A673 (cell line): ENCODE data around the gene NSMCE3. TPM values are rescaled to one million over a fixed set of nuclear protein-coding genes. Genes with fewer than 3 reads are reported as not detected.

ENCODE experiments used
- BruUV-seq: library from RNA; stranded (reverse); fragments of 400-500 nt; replicated peaks from 2 replicates; lab custom pipeline; 2021; lab: Mats Ljungman, UMichigan
- CTCF ChIA-PET: fragments of 300-600 bp; sonication (Branson Sonifier 250); formaldehyde crosslinking; loops from one replicate; lab custom pipeline; 2022; ENCODE audit warnings: antibody characterized with exemption; lab: Charles Lee
- POLR2A ChIA-PET: fragments of 300-600 bp; sonication (Branson Sonifier 250); formaldehyde crosslinking; loops from one replicate; lab custom pipeline; 2022; ENCODE audit warnings: antibody characterized with exemption; ENCODE audit not compliant: low non-redundant PET; lab: Charles Lee
- DNase-seq: peaks from one replicate; pipeline ENCODE4 v3.0.0-alpha.2; 2015; ENCODE audit warnings: low spot score
- H3K27ac ChIP-seq: fragments of 200-600 bp; sonication (generic); 2 replicates; pipeline ENCODE4 v1.5.1; 2016; ENCODE audit warnings: mixed run types, low read depth, mild to moderate bottlenecking, mixed read lengths, antibody characterized with exemption, low read length; ENCODE audit not compliant: poor library complexity, severe bottlenecking
- H3K27me3 ChIP-seq: fragments of 200-600 bp; sonication (generic); replicated peaks from 2 replicates; pipeline ENCODE4 v1.6.1; 2017; ENCODE audit warnings: mixed run types, low read depth, mild to moderate bottlenecking, mixed read lengths, antibody characterized with exemption, low read length; ENCODE audit not compliant: insufficient read depth, poor library complexity
- H3K36me3 ChIP-seq: fragments of 200-600 bp; sonication (generic); 2 replicates; pipeline ENCODE4 v1.6.1; 2016; ENCODE audit warnings: mixed run types, mild to moderate bottlenecking, mixed read lengths, antibody characterized with exemption, low read length; ENCODE audit not compliant: insufficient read depth, poor library complexity, severe bottlenecking
- H3K4me1 ChIP-seq: fragments of 200-600 bp; sonication (generic); 2 replicates; pipeline ENCODE4 v1.6.1; 2017; ENCODE audit warnings: mixed run types, mild to moderate bottlenecking, mixed read lengths, antibody characterized with exemption, low read length; ENCODE audit not compliant: insufficient read depth, poor library complexity, severe bottlenecking
- H3K4me3 ChIP-seq: fragments of 200-600 bp; sonication (generic); 2 replicates; pipeline ENCODE4 v1.5.1; 2016; ENCODE audit warnings: low read depth, mixed run types, mild to moderate bottlenecking, mixed read lengths, low read length; ENCODE audit not compliant: poor library complexity, severe bottlenecking
- H3K9me3 ChIP-seq: fragments of 200-600 bp; sonication (generic); 2 replicates; pipeline ENCODE4 v1.6.1; 2016; ENCODE audit warnings: mixed run types, low read depth, mild to moderate bottlenecking, mixed read lengths, antibody characterized with exemption, low read length; ENCODE audit not compliant: poor library complexity, severe bottlenecking
- EZH2 ChIP-seq: fragments of 200-600 bp; sonication (generic); IDR thresholded peaks from 2 replicates; pipeline ENCODE4 v1.6.1; 2017; ENCODE audit warnings: borderline replicate concordance, low read depth, mild to moderate bottlenecking, mixed read lengths, antibody characterized with exemption, low read length; ENCODE audit not compliant: poor library complexity, severe bottlenecking
- intact Hi-C: fragments of 100-400 bp; cut with micrococcal nuclease; formaldehyde crosslinking; loops from one replicate; pipeline ENCODE4 v1.10.0; 2022; ENCODE audit not compliant: unreplicated experiment
- total RNA-seq: library from RNA; stranded (reverse); gene quantifications from 2 replicates; pipeline ENCODE4 v1.2.3, GENCODE V29; 2021
- TF ChIP-seq, protein P1 (sequence below): fragments of 300-800, 200-600 bp; sonication (generic); conservative IDR thresholded peaks from 2 replicates; pipeline ENCODE4 v1.5.1; 2017; ENCODE audit warnings: low read depth, mild to moderate bottlenecking, antibody characterized with exemption, low read length, moderate library complexity, mixed read lengths

Gene NSMCE3
- total RNA-seq, 1 experiment from 2014 or later = 7.2 TPM

DNA sequence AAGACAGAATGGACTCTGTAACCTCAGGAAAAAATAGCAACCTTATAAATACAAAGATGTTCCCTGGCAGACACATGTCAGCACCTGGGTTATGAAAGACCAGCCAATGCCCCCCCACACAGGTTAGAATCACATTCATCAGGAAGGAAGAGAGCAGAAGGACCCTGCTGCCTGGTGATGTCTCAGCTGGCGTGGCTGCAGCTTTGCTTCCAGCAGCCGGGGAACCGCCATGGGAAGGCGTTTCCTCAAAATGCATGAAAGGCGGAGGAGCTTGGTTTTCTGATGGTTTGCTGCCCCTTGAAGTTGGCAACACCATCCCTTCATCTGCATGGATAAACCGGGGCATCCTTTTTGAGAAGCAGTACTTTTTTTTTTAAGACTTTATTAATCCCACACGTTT lies 10.9 kb upstream of the NSMCE3 start:
- Histone ChIP-seq H3K4me3 (no peak overlapping the region), H3K27ac (no peak overlapping the region), H3K4me1 (no peaks in the 10 kb centered on the region), H3K36me3 (no peaks in the 10 kb centered on the region), H3K27me3 (peaks cover 10% of the 10 kb centered on the region), H3K9me3 (no peaks in the 10 kb centered on the region)
- no peak for TF ChIP-seq EZH2
- TF ChIP-seq, protein P1, sequence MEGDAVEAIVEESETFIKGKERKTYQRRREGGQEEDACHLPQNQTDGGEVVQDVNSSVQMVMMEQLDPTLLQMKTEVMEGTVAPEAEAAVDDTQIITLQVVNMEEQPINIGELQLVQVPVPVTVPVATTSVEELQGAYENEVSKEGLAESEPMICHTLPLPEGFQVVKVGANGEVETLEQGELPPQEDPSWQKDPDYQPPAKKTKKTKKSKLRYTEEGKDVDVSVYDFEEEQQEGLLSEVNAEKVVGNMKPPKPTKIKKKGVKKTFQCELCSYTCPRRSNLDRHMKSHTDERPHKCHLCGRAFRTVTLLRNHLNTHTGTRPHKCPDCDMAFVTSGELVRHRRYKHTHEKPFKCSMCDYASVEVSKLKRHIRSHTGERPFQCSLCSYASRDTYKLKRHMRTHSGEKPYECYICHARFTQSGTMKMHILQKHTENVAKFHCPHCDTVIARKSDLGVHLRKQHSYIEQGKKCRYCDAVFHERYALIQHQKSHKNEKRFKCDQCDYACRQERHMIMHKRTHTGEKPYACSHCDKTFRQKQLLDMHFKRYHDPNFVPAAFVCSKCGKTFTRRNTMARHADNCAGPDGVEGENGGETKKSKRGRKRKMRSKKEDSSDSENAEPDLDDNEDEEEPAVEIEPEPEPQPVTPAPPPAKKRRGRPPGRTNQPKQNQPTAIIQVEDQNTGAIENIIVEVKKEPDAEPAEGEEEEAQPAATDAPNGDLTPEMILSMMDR = no peak
- no TSS peak for BruUV-seq
- DNase-seq = no peak
- POLR2A ChIA-PET = no interaction called here
- intact Hi-C loops = no loop called here
- CTCF ChIA-PET = no interaction called here

GRCh38 chr15:29278436-29279105 lies 8.9 kb upstream of the NSMCE3 start:
- no TSS peak for BruUV-seq
- CTCF ChIA-PET = no interaction called here

DNA sequence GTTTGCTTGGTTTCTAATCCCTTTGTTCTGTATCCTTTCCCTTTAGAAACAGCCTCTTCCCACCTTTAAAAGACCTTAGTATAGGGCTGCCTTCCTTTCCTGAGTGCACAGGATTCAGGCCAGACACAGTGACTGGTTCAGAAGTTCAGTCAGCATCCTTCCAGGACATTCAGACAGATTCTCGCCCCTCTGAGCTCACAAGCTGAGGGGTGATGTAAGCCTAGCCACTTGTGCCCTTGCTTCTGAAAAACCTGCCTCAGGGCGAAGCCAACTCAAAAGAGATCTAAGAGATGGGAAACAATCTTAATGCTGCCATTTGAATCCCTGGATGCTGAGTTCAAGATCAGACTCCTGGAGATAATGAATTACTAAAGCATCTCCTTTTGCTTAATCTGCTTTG lies 6.7 kb upstream of the NSMCE3 start:
- intact Hi-C loops = no loop called here
- TF ChIP-seq EZH2 = no peak
- TF ChIP-seq, protein P1 = no peak
- Histone ChIP-seq H3K9me3 (no peaks in the 10 kb centered on the region), H3K36me3 (no peaks in the 10 kb centered on the region), H3K27me3 (peaks cover 3% of the 10 kb centered on the region), H3K27ac (no peak overlapping the region), H3K4me3 (no peak overlapping the region), H3K4me1 (no peaks in the 10 kb centered on the region)
- ChIA-PET CTCF (no interaction called here), POLR2A (no interaction called here)
- no peak for DNase-seq
- no TSS peak for BruUV-seq

More at GRCh38 chr15:29278436-29279105, 8.9 kb upstream of the NSMCE3 start:
- Histone ChIP-seq H3K4me3 (no peak overlapping the region), H3K27ac (no peak overlapping the region), H3K27me3 (peaks cover 3% of the 10 kb centered on the region), H3K36me3 (no peaks in the 10 kb centered on the region), H3K4me1 (no peaks in the 10 kb centered on the region), H3K9me3 (no peaks in the 10 kb centered on the region)
- intact Hi-C loops = no loop called here
- POLR2A ChIA-PET = no interaction called here
- DNase-seq = no peak
- TF ChIP-seq EZH2 = no peak
- TF ChIP-seq, protein P1 = no peak
